8988T (cell line): ENCODE data around the gene PDXDC1.
"Not testable (repeated sequence)": the region's sequence is repeated elsewhere in the genome, so short reads cannot be mapped to it uniquely, and the experiment has no call there.

Source experiments
- DNase-seq: peaks from one replicate; pipeline ENCODE4 v3.0.0; 2011

The PDXDC1 gene

GRCh38 chr16:14974656-14975417 is at the start of gene PDXDC1:
Gene PDXDC1, plus strand, starts transcription at chr16:14975026. Its CDS starts 174 bp downstream, at chr16:14975200.
- peak; percentile 80 for DNase-seq

GRCh38 chr16:14928064-14928714 is 46.6 kb upstream of the PDXDC1 start:
- peak; percentile 33 for DNase-seq

GRCh38 chr16:14929176-14929575 is 45.6 kb upstream of the PDXDC1 start:
- not testable (repeated sequence) for DNase-seq

GRCh38 chr16:14930246-14930645 is 44.6 kb upstream of the PDXDC1 start:
- not testable (repeated sequence) for DNase-seq

- not testable (repeated sequence) for DNase-seq
Observed at GRCh38 chr16:14930971-14931370, 43.9 kb upstream of the PDXDC1 start.

GRCh38 chr16:14932581-14933375 is 42.0 kb upstream of the PDXDC1 start:
- not testable (repeated sequence) for DNase-seq

GRCh38 chr16:14937143-14937542 is 37.7 kb upstream of the PDXDC1 start, which contains the start of gene NPIPA1:
Gene NPIPA1, plus strand, starts transcription at chr16:14937443. Its CDS starts 0 bp downstream, at chr16:14937443.
- not testable (repeated sequence) for DNase-seq

- not testable (repeated sequence) for DNase-seq
Observed at GRCh38 chr16:14937994-14938393, 36.8 kb upstream of the PDXDC1 start.

- DNase-seq = not testable (repeated sequence)
Observed at GRCh38 chr16:14942686-14943085, 32.1 kb upstream of the PDXDC1 start.

GRCh38 chr16:14955546-14956231 is 19.1 kb upstream of the PDXDC1 start:
- DNase-seq = no peak

GRCh38 chr16:14957576-14958322 is 17.1 kb upstream of the PDXDC1 start:
- no peak for DNase-seq

- no peak for DNase-seq
Observed at GRCh38 chr16:14958323-14958600, 16.6 kb upstream of the PDXDC1 start.

GRCh38 chr16:14958970-14959369 is 15.9 kb upstream of the PDXDC1 start:
- no peak for DNase-seq

GRCh38 chr16:14961405-14962186 is 13.2 kb upstream of the PDXDC1 start:
- no peak for DNase-seq

- DNase-seq = no peak
Observed at GRCh38 chr16:14963281-14964173, 11.3 kb upstream of the PDXDC1 start.

GRCh38 chr16:14965328-14965727 is 9.5 kb upstream of the PDXDC1 start:
- no peak for DNase-seq

- not testable (repeated sequence) for DNase-seq
Observed at GRCh38 chr16:14969795-14970194, 5.0 kb upstream of the PDXDC1 start.

GRCh38 chr16:14971621-14972228 is 3.1 kb upstream of the PDXDC1 start:
- DNase-seq = not testable (repeated sequence)

- not testable (repeated sequence) for DNase-seq
Observed at GRCh38 chr16:14973785-14974322, 972 bp upstream of the PDXDC1 start.

GRCh38 chr16:14974331-14974655 is 533 bp upstream of the PDXDC1 start:
- not testable (repeated sequence) for DNase-seq
